Psoas muscle (tissue), 8 donors: ENCODE results near the gene CYP1A1. TPM values are rescaled to one million over a fixed set of nuclear protein-coding genes. Genes with fewer than 3 reads are reported as not detected.
"Not testable (repeated sequence)": the region's sequence is repeated elsewhere in the genome, so short reads cannot be mapped to it uniquely, and the experiment has no call there.

Experiments
- ATAC-seq, 4 donors: fragments of 200-7000 bp; cut with Tn5 transposase; one replicate each; pipeline ENCODE4 v1.9.1; 2020; ENCODE audit warnings: moderate library complexity in 3 of 4, mild to moderate bottlenecking in 2 of 4
- DNase-seq, 2 donors: peaks; one replicate each; pipeline ENCODE4 v3.0.0-alpha.2; 2020
- H3K27ac ChIP-seq: fragments of 200-600 bp; one replicate; pipeline ENCODE4 v1.8.0; 2022
- H3K27me3 ChIP-seq, 3 donors: fragments of 200-600 bp in 1 of 3; one replicate each; pipeline versions ENCODE4 v1.6.1 to v1.8.0; 2013 to 2022; ENCODE audit warnings: low read length in 2 of 3, mild to moderate bottlenecking in 2 of 3, moderate library complexity in 1 of 3; ENCODE audit not compliant: insufficient read depth in 3 of 3
- H3K36me3 ChIP-seq, 2 donors: fragments of 200-600 bp in 1 of 2; one replicate each; pipeline versions ENCODE4 v1.6.1 to v1.8.0; 2013 to 2022; ENCODE audit warnings: low read depth in 1 of 2, mild to moderate bottlenecking in 1 of 2, moderate library complexity in 1 of 2; ENCODE audit not compliant: insufficient read depth in 1 of 2
- H3K4me1 ChIP-seq: fragments of 200-600 bp; one replicate; pipeline ENCODE4 v1.8.0; 2022
- H3K4me3 ChIP-seq: fragments of 200-600 bp; one replicate; pipeline ENCODE4 v1.8.0; 2022; ENCODE audit warnings: mild to moderate bottlenecking
- H3K9me3 ChIP-seq: fragments of 200-600 bp; one replicate; pipeline ENCODE4 v1.8.0; 2022
- WGBS, 3 donors: extraction: QIAGEN DNeasy Blood & Tissue Kit; methylation state at CpG; one replicate each; pipeline versions ENCODE4 v1.1.6 to v1.1.7; 2013; 5-methylcytosine and 5-hydroxymethylcytosine counted together
- intact Hi-C, 2 donors: fragments of 100-400 bp; cut with DNase I; formaldehyde crosslinking; loops; one replicate each; pipeline versions ENCODE4 v1.11.0 to v1.14.2; 2022
- polyA plus RNA-seq, 3 donors: library from polyadenylated mRNA; stranded (reverse); fragments of 200-250 nt; gene quantifications; one replicate each; pipeline ENCODE4 v1.2.3, GENCODE V29; 2013
- total RNA-seq, 4 donors: library from RNA; stranded (reverse); fragmentation: NEBNext Ultra II Directional in 2 of 4; extraction: Animal tissue kit (Norgen Biotek cat#: 25700) in 2 of 4; gene quantifications; one replicate each; pipeline versions ENCODE4 v1.2.1 to v1.2.4, GENCODE V29; 2021 to 2023
- TF ChIP-seq, protein P1 (sequence below): fragments of 200-600 bp; IDR thresholded peaks from one replicate; pipeline ENCODE4 v1.8.0; 2022; ENCODE audit warnings: antibody characterized with exemption
- donor health status: healthy with polysubstance abuse.
- donor health status: DM: no; HTN: no; CAD: no; lungs with moderate emphysema.
- donor health status: Bipolar disorder and iron deficiency.
- donor health status: healthy.
- donor health status: DM: yes; HTN: yes; CAD: no.
- donor health status: DM: no; HTN: no; CAD: no.
- donor health status: DM: no; HTN: no; CAD: no.
- donor health status: DM: yes; HTN: yes; CAD: no.

The CYP1A1 gene
- total and polyA plus RNA-seq, 7 donors, result 0.11 to 3.0 (median 0.61) TPM; not detected in 2

DNA sequence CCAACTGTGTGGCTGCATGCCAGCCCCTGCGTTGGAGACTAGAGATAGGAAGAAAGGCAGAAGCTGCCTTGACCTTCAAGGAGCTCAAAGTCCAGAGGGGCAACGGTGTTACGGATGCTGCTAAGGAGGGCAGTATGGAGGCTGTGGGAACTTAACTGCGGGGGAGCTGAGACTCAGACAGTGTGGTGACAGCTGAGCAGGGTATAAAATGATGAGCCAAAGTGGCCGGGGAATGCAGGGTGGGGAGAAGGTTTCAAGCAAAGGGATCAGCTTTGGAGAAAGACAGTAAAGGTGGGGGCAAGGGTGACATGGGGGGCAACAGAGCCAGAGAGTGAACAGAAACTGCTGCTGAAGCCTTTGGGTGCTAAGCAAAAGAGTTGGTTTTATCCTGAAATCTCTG lies 17.1 kb upstream of the CYP1A1 start:
- peaks cover 0 to 2% (median 0%) of the 10 kb centered on the region in 3 donors for H3K27me3 ChIP-seq
- no peak overlapping the region for H3K27ac ChIP-seq
- no peaks in the 10 kb centered on the region for H3K4me1 ChIP-seq
- WGBS, 3 donors, result 76 to 91% (median 89%) methylated on average over 5 of the region's 5 CpGs
- H3K4me3 ChIP-seq, result no peak overlapping the region
- H3K9me3 ChIP-seq, result no peaks in the 10 kb centered on the region
- DNase-seq (no peak), ATAC-seq (no peak)
- TF ChIP-seq, protein P1, sequence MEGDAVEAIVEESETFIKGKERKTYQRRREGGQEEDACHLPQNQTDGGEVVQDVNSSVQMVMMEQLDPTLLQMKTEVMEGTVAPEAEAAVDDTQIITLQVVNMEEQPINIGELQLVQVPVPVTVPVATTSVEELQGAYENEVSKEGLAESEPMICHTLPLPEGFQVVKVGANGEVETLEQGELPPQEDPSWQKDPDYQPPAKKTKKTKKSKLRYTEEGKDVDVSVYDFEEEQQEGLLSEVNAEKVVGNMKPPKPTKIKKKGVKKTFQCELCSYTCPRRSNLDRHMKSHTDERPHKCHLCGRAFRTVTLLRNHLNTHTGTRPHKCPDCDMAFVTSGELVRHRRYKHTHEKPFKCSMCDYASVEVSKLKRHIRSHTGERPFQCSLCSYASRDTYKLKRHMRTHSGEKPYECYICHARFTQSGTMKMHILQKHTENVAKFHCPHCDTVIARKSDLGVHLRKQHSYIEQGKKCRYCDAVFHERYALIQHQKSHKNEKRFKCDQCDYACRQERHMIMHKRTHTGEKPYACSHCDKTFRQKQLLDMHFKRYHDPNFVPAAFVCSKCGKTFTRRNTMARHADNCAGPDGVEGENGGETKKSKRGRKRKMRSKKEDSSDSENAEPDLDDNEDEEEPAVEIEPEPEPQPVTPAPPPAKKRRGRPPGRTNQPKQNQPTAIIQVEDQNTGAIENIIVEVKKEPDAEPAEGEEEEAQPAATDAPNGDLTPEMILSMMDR, result no peak
- intact Hi-C loops, result no loop called here
- no peaks in the 10 kb centered on the region for H3K36me3 ChIP-seq

DNA sequence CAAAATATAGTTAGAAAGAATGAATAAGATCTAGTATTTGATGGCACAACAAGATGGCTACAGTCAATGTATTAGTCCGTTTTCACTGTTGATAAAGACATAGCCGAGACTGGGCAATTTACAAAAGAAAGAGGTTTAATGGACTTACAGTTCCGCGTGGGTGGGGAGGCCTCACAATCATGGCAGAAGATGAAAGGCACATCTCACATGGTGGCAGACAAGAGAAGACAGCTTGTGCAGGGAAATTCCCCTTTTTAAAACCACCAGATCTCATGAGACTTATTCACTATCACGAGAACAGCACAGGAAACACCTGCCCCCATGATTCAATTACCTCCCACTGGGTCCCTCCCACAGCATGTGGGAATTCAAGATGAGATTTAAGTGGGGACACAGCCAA lies 12.9 kb upstream of the CYP1A1 start:
- intact Hi-C loops, H3K4me3 ChIP-seq, H3K9me3 ChIP-seq, ATAC-seq, H3K36me3 ChIP-seq, H3K27me3 ChIP-seq, H3K4me1 ChIP-seq, DNase-seq, H3K27ac ChIP-seq: not testable (repeated sequence)
- WGBS, 3 donors, result 59 to 60% (median 59%) methylated on average over 5 of the region's 5 CpGs

DNA sequence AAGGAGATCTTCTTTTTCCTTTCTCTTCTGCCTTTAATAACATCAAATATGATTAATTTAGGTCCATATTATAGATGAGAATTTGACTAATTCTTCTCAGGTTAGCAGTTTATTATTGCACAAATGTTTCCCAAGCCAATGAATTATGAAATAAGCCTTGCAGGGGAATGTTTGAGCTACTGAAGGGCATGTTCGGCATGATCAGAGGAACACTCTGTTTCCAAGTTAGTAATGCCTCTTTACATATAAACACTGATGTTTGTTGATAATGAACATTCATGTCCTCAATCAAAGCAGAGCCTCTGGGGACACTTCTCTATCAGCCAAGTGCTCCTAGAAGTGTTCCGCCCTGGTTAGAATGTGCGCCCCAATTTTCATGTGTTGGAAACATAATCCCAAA lies 10.0 kb upstream of the CYP1A1 start:
- Histone ChIP-seq H3K36me3 (no peaks in the 10 kb centered on the region), H3K4me1 (no peaks in the 10 kb centered on the region), H3K9me3 (no peaks in the 10 kb centered on the region), H3K27ac (no peak overlapping the region), H3K27me3 (no peaks in the 10 kb centered on the region), H3K4me3 (no peak overlapping the region)
- TF ChIP-seq, protein P1, result no peak
- 88 to 95% (median 92%) methylated on average over 3 of the region's 3 CpGs for WGBS, 3 donors
- intact Hi-C loops, result no loop called here
- no peak for ATAC-seq
- no peak for DNase-seq

DNA sequence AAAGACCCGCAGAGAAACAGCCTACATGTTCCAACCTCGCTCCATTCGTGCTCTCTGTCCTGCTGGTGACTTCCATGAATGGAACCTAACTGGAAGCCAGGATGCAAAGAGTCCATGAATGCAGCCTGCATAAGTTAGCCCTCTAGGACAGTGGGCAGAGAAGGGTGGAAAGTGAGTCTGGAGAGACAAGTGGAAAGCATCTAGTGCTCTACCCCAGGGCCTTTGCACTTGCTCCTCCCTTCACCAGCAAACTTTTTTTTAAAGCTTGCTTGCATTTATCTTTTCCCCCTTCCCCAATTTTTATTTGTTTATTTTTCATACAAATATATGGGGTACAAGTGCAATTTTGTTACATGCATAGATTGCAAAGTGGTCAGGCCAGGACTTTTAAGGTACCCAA lies 7.9 kb upstream of the CYP1A1 start:
- intact Hi-C loops, result no loop called here
- Histone ChIP-seq H3K9me3 (no peaks in the 10 kb centered on the region), H3K27me3 (no peaks in the 10 kb centered on the region), H3K4me1 (no peaks in the 10 kb centered on the region), H3K4me3 (no peak overlapping the region), H3K36me3 (no peaks in the 10 kb centered on the region), H3K27ac (no peak overlapping the region)
- WGBS, 3 donors, result 87 to 93% (median 90%) methylated on average over 3 of the region's 3 CpGs
- no peak for ATAC-seq
- DNase-seq, result no peak
- TF ChIP-seq, protein P1, result no peak

DNA sequence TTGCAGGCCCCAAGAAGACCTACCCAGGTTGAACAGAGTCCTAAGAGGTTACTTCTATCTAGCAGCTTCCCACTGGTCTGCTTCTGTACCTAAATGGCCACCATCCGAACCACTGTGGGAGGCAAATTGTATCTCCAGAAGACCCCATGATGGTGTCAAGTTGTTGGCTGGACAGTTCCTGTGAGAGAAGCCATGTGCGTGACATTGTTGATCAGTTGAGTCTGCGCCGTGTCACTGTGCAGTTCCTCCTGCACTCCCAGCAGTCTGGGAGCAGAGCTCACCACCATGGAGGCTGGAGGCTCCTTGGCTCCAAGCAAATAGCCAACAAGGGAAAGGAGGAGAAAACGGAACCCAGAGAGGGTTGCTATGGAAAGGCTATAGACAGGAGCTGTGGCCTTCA lies 7.5 kb upstream of the CYP1A1 start:
- no peak overlapping the region for H3K27ac ChIP-seq
- whole genome bisulfite sequencing, 3 donors, result 73 to 77% (median 75%) methylated on average over 5 of the region's 5 CpGs
- no peaks in the 10 kb centered on the region for H3K9me3 ChIP-seq
- DNase-seq (no peak), ATAC-seq (no peak)
- peaks cover under 1% of the 10 kb centered on the region for H3K4me1 ChIP-seq
- H3K4me3 ChIP-seq, result no peak overlapping the region
- TF ChIP-seq, protein P1, result no peak
- H3K27me3 ChIP-seq, result no peaks in the 10 kb centered on the region
- no peaks in the 10 kb centered on the region for H3K36me3 ChIP-seq
- intact Hi-C loops, result no loop called here
